ENCODE data around the gene PLPPR1. TPM values are rescaled to one million over a fixed set of nuclear protein-coding genes. Genes with fewer than 3 reads are reported as not detected.

The PLPPR1 gene
- total RNA-seq, 2 experiments from 2014 or later, result not detected

DNA sequence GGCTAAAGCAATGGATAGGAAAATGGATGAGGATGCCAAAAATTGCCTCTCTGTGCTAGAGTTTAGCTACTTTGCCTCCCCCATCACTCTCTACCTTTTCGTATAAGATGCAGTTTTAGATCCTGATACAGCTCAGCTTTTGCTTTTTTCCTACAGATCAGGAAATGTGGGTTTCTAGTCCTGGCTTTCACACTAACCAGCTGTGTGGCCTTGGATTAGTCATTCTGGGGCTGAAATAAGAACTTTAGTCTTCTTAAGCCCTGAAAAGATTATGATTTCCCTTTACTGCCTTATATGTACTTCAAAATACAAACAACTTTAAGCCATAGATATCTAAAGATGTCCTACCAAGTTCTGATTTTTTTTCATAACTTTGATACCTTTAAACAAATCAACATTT lies 239.9 kb downstream of the PLPPR1 start:
- H3K9me3 Mint-ChIP-seq, result no peaks in the 10 kb centered on the region

DNA sequence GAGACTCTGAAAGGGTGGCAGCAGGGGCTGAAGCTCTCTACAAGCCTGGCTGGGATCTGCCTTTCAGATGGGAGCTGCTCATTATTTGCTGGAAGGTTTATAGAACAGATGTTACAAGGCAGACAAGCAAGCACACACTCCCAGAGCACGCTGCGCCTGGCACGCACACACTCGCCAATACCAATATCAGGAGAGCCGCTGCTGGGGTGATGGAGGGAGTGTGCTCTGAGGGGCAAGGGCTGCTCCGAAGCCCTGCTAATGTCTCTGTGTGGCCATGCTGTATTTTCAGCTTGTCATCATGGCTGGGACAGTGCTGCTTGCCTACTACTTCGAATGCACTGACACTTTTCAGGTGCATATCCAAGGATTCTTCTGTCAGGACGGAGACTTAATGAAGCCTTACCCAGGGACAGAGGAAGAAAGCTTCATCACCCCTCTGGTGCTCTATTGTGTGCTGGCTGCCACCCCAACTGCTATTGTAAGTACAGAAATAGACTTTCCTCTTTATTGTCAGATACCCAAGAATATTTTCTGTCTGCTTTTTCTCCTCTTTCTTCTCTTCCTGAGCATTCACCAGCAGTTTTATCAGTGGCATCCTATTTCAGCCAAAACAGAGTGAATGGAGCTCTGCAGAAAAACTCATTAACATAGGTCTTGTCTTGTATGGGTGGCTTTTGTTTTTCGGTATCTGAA lies 241.2 kb downstream of the PLPPR1 start:
- ATAC-seq, result no peak
- Mint-ChIP-seq H3K36me3 (ENCODE audit: low read depth) (no peaks in the 10 kb centered on the region), H3K4me1 (ENCODE audit: low read depth) (no peaks in the 10 kb centered on the region), H3K4me3 (no peak overlapping the region), H3K27me3 (peaks cover 3% of the 10 kb centered on the region), H3K9me3 (no peaks in the 10 kb centered on the region), H3K27ac (no peak overlapping the region)
- TF ChIP-seq, protein P1, sequence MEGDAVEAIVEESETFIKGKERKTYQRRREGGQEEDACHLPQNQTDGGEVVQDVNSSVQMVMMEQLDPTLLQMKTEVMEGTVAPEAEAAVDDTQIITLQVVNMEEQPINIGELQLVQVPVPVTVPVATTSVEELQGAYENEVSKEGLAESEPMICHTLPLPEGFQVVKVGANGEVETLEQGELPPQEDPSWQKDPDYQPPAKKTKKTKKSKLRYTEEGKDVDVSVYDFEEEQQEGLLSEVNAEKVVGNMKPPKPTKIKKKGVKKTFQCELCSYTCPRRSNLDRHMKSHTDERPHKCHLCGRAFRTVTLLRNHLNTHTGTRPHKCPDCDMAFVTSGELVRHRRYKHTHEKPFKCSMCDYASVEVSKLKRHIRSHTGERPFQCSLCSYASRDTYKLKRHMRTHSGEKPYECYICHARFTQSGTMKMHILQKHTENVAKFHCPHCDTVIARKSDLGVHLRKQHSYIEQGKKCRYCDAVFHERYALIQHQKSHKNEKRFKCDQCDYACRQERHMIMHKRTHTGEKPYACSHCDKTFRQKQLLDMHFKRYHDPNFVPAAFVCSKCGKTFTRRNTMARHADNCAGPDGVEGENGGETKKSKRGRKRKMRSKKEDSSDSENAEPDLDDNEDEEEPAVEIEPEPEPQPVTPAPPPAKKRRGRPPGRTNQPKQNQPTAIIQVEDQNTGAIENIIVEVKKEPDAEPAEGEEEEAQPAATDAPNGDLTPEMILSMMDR (IDR thresholded peaks at IDR 0.05), result no peak
- CTCF ChIA-PET, result no interaction called here
- POLR2A ChIA-PET, result interaction anchor here (0.6 kb wide), 1 partner anchor 711 kb away, joined by 3 read pairs; no protein-coding TSS in a partner anchor
- no peak for DNase-seq
- intact Hi-C loops (cut with micrococcal nuclease), result no loop called here

More for the DNA sequence above, 239.9 kb downstream of the PLPPR1 start:
- ChIA-PET CTCF (no interaction called here), POLR2A (no interaction called here)
- TF ChIP-seq, protein P1 (IDR thresholded peaks at IDR 0.05), result no peak
- H3K27ac Mint-ChIP-seq, result no peak overlapping the region
- H3K36me3 Mint-ChIP-seq (ENCODE audit: low read depth), result no peaks in the 10 kb centered on the region
- peaks cover 3% of the 10 kb centered on the region for H3K27me3 Mint-ChIP-seq
- DNase-seq, result no peak
- ATAC-seq, result no peak
- no peak overlapping the region for H3K4me3 Mint-ChIP-seq
- intact Hi-C loops (cut with micrococcal nuclease), result no loop called here
- no peaks in the 10 kb centered on the region for H3K4me1 Mint-ChIP-seq (ENCODE audit: low read depth)

DNA sequence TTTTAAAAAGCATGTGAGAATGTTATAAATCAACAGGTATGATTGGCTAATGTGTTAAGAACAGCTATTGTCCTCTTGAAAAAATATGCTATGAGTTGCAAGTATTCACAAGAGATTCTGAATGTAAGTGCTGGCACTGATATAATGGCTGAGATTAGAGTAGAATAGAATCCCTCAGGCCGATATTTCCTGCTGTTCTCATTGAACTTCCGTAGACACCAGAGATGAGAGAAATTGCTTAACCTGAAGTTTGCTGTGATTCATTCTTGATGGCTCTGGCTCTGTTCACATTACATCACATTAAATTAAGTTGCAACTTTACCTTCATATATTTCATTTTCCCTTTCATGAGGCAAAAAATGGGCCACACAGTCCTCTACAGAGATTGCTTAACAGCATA lies 241.8 kb downstream of the PLPPR1 start:
- no peaks in the 10 kb centered on the region for H3K4me1 Mint-ChIP-seq (ENCODE audit: low read depth)
- peaks cover 3% of the 10 kb centered on the region for H3K27me3 Mint-ChIP-seq
- no peaks in the 10 kb centered on the region for H3K9me3 Mint-ChIP-seq
- no peak for ATAC-seq
- intact Hi-C loops (cut with micrococcal nuclease), result no loop called here
- no peaks in the 10 kb centered on the region for H3K36me3 Mint-ChIP-seq (ENCODE audit: low read depth)
- CTCF ChIA-PET, result no interaction called here
- no peak overlapping the region for H3K27ac Mint-ChIP-seq
- H3K4me3 Mint-ChIP-seq, result no peak overlapping the region
- no peak for DNase-seq
- TF ChIP-seq, protein P1 (IDR thresholded peaks at IDR 0.05), result no peak
- POLR2A ChIA-PET, result interaction anchor here (0.6 kb wide), 1 partner anchor 710 kb away, joined by 3 read pairs; no protein-coding TSS in a partner anchor

DNA sequence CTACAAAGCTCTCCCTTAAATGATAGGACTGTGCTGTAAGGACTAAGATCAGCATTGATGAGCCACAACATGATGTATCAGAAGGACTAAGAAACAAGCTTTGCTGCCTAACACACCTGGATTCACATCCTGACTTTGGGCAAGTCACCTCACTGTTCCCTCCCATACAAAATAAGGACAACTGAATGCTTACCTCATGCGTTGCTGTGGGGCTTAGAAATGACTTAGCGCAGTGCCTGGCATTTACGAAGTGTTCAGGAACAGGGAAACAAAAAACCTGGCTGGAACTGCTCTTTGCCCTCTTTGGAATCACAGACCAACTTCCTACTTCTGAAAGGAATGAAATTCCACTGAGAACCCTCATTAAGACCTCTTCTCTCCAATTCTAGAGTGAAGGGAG lies 242.6 kb downstream of the PLPPR1 start:
- no peaks in the 10 kb centered on the region for H3K36me3 Mint-ChIP-seq (ENCODE audit: low read depth)
- DNase-seq (no peak), ATAC-seq (no peak)
- TF ChIP-seq, protein P1 (IDR thresholded peaks at IDR 0.05), result no peak
- H3K27ac Mint-ChIP-seq, result no peak overlapping the region
- H3K4me3 Mint-ChIP-seq, result no peak overlapping the region
- no peaks in the 10 kb centered on the region for H3K4me1 Mint-ChIP-seq (ENCODE audit: low read depth)
- H3K9me3 Mint-ChIP-seq, result no peaks in the 10 kb centered on the region
- POLR2A ChIA-PET, result no interaction called here
- CTCF ChIA-PET, result no interaction called here
- intact Hi-C loops (cut with micrococcal nuclease), result no loop called here
- peaks cover 3% of the 10 kb centered on the region for H3K27me3 Mint-ChIP-seq

DNA sequence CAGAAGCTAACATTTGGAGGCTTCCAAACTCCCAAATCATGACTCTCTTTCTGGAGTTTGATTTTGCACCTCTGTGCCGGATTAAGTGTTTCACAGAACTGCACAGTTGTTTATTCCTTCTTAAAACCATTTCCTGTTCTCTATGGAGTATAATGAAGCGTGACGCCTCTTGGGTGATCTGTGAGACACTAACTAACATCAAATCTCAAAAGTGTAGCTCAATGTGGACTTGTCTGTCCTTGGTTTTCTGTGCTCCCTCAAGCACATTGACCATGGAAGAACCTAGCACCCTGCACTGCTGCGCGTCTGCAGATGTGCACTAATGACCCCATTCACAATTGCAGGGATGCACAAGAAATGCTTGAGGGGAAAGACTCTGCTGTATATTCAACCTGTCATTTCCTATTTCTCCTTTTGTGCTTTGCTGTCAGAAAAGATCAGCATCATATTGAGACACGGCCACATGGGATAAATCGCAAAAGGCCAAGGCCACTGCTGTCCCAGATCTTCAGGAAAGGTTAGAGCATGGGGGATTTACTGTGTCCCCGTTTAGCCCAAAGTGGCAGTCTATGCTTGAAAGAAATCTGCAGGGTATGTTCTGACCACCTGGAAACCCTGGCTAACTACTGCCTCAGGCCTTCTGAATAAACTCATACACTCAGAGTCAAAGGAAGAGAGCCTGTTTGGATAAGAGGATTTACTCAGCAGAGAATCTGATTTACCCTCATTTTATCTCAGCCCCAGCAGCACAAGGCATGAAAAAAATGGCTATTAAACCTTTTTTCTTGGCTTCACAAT lies 246.6 kb downstream of the PLPPR1 start:
- H3K9me3 Mint-ChIP-seq, result no peaks in the 10 kb centered on the region
- H3K36me3 Mint-ChIP-seq (ENCODE audit: low read depth), result no peaks in the 10 kb centered on the region
- no peak for ATAC-seq
- H3K27me3 Mint-ChIP-seq, result peaks cover 19% of the 10 kb centered on the region
- H3K4me1 Mint-ChIP-seq (ENCODE audit: low read depth), result no peaks in the 10 kb centered on the region
- no peak overlapping the region for H3K27ac Mint-ChIP-seq
- TF ChIP-seq, protein P1 (IDR thresholded peaks at IDR 0.05), result no peak
- intact Hi-C loops (cut with micrococcal nuclease), result no loop called here
- no peak overlapping the region for H3K4me3 Mint-ChIP-seq
- DNase-seq, result no peak
- ChIA-PET POLR2A (no interaction called here), CTCF (no interaction called here)

Measured in activated CD8-positive, alpha-beta T cell treated with anti-CD3 and anti-CD28 coated beads for 36 hours (primary cell).